K562 treated with DMSO at 1 percent for 24 hours (cell line): Measurements from ENCODE around the gene ZNF467. TPM values are rescaled to one million over a fixed set of nuclear protein-coding genes. Genes with fewer than 3 reads are reported as not detected.

Source experiments
- total RNA-seq: library from RNA; unstranded; fragments of 300-600 nt; gene quantifications from 2 replicates; pipeline ENCODE4 v1.2.3, GENCODE V29; 2022; ENCODE audit warnings: low read depth; ENCODE audit not compliant: insufficient read depth

Gene ZNF467, protein sequence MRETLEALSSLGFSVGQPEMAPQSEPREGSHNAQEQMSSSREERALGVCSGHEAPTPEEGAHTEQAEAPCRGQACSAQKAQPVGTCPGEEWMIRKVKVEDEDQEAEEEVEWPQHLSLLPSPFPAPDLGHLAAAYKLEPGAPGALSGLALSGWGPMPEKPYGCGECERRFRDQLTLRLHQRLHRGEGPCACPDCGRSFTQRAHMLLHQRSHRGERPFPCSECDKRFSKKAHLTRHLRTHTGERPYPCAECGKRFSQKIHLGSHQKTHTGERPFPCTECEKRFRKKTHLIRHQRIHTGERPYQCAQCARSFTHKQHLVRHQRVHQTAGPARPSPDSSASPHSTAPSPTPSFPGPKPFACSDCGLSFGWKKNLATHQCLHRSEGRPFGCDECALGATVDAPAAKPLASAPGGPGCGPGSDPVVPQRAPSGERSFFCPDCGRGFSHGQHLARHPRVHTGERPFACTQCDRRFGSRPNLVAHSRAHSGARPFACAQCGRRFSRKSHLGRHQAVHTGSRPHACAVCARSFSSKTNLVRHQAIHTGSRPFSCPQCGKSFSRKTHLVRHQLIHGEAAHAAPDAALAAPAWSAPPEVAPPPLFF
- 18.6 TPM in 2 replicates for total RNA-seq

DNA sequence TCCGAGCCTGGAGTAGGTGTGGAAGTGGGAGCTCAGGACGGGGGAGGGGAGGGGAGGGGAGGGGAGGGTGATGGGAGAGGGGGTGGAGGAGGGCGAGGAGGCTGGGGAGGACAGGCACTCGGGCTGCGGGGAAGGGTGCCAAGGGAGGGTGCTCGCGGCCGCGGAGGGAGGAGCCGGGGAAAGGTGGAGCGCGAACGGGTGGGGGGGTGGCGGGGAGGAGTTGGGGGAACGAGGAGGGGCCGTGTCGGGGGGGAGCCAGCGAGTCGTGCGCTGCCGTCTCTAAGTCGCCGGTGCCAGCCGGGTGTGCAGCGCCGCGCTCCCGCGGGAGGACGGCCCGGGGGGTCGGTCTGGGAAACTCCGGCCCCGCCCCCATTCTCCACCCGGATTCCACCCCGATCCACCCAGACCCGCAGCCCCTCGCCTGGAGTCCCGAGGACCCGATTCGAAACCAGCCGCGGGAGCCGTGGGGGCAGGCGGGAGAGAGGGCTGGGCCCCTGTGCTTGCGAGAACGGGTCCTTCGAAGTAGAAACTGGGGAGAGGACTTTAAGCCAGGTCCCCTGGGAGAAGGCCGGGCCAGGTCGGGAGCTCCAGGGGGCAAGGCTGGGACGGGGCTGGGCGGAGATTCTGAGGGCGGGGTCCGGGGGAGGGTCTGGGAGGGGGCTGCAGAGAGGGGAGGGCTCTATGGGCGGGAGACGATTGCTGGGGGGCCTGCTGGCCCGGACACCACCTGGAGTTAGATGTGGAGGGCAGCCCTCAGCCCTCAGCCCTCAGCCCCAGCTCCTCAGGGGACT is at the start of gene ZNF467:
Gene ZNF467, minus strand, starts transcription at position 143 of the 791 bp plus-strand sequence. CDS start 2,556 bp downstream, outside the sequence.

Other genes starting within 250 kb of the ZNF467 start
- gene ZNF862, start 64.8 kb upstream of the ZNF467 start, total RNA-seq: 7.0 and 7.5 TPM in 2 replicates
- 47.7 and 48.6 TPM in 2 replicates for gene ATP6V0E2, start 100.4 kb upstream of the ZNF467 start, total RNA-seq